NB4 (cell line): ENCODE results near the gene MICAL3.

ENCODE experiments used
- TF ChIP-seq, protein P1 (sequence below): IDR thresholded peaks from one replicate; pipeline ENCODE4 v1.5.1; 2012; ENCODE audit warnings: low read depth, low read length
- TF ChIP-seq, protein P2 (sequence below): IDR thresholded peaks from 2 replicates; pipeline ENCODE4 v1.6.1; 2011; ENCODE audit warnings: low read depth, low read length

DNA sequence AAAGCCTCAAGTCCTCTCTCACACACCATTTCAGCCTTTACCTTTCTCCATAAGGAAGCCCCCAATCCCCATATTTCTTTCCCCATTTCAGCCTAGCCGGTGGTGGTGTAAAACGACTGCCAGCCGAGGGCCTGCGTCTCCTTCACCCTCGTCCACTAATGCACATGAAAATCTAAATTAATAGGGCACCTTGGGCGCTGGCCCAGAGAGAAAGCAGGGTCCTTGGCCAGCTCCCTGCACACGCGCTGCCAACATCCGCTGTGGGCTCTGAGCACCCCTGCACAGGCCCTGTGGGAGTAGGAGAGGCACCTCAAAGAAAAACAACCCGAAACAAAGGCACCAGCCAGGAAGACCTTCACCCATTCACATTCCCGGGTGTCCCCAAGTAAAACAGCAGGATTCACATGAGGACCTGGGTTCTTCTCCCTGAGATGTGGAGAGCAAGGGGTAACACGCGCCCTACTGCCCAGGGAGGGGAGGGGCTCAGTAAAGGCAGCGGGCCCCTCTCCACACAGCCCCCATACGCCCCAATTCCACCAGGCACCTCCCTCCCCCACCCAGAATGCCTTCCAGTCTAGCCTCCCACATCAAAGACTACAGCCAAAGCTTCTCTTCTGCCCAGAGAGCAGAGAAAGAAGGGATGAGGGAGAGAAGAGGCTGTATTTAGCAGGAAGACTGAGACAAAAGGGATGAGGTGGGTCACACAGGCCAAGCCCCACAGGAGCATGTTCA is 79.0 kb downstream of the MICAL3 start:
- TF ChIP-seq, protein P1, sequence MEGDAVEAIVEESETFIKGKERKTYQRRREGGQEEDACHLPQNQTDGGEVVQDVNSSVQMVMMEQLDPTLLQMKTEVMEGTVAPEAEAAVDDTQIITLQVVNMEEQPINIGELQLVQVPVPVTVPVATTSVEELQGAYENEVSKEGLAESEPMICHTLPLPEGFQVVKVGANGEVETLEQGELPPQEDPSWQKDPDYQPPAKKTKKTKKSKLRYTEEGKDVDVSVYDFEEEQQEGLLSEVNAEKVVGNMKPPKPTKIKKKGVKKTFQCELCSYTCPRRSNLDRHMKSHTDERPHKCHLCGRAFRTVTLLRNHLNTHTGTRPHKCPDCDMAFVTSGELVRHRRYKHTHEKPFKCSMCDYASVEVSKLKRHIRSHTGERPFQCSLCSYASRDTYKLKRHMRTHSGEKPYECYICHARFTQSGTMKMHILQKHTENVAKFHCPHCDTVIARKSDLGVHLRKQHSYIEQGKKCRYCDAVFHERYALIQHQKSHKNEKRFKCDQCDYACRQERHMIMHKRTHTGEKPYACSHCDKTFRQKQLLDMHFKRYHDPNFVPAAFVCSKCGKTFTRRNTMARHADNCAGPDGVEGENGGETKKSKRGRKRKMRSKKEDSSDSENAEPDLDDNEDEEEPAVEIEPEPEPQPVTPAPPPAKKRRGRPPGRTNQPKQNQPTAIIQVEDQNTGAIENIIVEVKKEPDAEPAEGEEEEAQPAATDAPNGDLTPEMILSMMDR = no peak
- TF ChIP-seq, protein P2, sequence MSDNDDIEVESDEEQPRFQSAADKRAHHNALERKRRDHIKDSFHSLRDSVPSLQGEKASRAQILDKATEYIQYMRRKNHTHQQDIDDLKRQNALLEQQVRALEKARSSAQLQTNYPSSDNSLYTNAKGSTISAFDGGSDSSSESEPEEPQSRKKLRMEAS = no peak
